GM19467 (cell line): Measurements from ENCODE around the gene CCDC6.

Experiments
- ATAC-seq: cut with Tn5 transposase; IDR thresholded peaks from one replicate; pipeline ENCODE4 v1.9.1; 2021; ENCODE audit warnings: mild to moderate bottlenecking, moderate library complexity; ENCODE audit not compliant: unreplicated experiment

The CCDC6 gene

GRCh38 chr10:59857049-59857448 is 49.3 kb downstream of the CCDC6 start:
- ATAC-seq, result no peak

DNA sequence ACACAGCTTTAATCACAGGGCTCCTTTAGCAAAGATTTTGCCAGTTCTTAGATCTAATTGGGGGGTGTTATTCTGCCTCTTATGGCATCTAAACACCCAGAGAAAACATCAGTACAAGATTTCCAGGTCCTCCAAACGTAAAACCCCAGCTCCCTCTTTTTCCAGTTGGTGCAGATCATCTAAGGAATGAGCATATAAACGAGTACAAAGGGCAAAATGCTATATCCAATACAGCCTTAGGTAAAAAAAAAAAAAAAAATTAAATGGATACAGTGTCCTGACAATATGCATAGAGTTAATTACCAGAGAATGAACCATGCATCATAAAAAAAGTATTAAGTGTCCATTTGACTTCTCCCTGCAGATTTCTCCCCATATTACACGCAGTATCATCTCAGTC is 50.3 kb downstream of the CCDC6 start:
- ATAC-seq, result no peak

DNA sequence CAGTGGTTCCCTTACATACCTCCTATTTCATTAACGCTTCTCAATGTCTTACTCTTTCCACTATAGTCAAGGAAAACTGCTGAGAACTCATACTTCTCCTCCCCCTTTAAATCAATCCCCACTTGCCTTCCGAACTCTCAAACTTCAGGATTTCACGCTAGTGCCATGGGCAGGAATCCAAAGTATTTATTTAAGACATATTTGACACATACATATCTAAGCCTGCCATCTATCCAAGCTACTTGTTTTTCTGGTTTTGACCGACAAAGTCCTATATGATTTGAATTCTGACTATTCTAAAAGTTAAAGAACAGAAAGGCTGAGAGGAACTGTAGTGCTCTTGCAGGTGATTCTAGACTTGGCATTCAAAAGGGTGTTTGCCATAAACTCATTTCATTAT is 51.8 kb downstream of the CCDC6 start:
- ATAC-seq, result no peak

DNA sequence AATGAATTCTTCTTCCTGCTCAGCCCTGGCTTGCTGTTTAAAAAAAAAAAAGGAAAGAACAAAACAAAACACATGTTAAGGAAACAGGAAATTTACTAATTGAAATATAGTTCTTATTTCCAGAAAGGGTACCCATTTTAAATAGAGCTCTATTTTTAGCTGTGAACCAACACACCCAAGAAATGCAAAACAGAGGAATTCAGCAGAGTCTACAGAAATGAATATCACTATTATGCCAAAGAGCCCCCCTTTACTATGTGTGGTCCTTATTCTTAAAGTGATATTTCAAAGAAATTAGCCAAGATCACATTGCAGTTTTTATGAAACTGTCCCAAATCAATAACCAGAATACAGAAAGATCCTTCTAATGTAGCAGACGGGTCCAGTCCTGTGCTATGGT is 53.7 kb downstream of the CCDC6 start:
- ATAC-seq, result no peak

DNA sequence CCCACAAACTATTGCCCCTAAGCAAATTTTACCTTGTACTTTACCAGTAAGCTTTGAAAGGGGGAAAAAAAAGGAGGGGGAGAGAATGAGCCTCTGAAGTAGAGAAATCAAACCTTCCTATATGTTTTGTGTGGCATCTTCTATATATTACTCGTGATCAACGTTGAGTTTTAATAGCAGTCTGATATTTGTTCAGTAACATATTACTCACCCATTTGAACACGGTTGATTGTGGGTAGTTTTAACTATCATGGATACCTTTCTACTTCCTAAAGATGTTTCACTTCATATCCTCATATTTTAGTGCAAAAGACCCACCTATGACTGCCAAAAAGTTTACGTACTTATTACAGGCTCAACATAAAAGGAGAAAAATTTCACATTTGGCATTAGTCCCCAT is 54.5 kb downstream of the CCDC6 start:
- ATAC-seq, result no peak

DNA sequence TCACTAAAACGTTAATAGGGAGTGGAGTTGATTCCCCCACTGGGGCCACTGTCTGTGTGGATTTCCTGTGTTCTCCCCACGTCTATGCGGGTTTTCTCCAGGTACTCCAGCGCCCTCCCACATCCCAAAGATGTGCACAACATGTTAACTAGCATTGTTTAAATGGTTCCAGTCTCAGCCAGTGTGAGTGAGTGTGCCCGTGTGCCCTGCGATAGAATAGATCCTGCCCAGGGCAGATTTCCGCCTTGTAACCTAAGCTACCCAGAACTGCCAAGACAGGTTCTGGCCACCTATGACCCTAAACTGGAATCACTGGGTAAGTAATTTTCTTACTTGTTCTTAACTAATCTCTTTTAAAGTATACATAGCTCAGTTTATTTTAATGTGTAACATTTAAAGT is 58.5 kb downstream of the CCDC6 start:
- ATAC-seq, result no peak

GRCh38 chr10:59847326-59847725 is 59.0 kb downstream of the CCDC6 start:
- no peak for ATAC-seq

- no peak for ATAC-seq
These were observed 61.9 kb downstream of the CCDC6 start for GRCh38 chr10:59844436-59844835.

DNA sequence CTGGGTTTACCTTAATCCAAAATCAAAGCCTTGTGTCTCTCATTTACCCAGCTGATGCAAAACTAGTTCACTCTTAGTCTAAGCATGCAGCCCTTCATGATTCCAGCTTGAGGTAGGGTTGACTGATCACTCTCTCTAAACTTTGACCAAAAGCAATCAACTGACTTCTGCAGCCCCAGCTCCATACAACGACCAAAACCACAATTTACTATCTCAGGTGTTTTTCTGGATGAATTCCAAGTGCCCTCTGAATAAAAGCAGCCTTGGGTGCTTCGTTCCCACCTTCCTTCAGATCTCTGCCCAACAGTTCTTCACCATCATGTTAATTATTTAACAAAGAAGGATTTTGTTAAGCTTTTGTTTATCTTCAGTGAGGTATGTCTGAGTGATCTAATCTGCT is 62.6 kb downstream of the CCDC6 start:
- no peak for ATAC-seq

DNA sequence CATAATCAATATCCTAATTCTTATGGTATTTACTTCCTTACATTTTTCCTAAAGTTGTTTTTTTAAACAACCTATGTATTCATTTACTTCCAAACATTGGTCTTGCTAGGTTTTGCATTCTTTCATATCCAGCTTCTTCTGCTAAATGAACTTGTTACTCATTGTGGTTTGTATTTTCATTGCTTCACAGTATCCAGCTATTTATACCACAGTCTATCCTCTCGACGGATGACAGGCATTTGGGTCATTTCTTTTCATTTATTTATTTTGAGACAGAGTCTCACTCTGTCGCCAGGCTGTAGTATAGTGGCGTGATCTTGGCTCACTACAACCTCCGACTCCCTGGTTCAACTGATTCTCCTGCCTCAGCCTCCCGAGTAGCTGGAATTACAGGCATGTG is 66.8 kb downstream of the CCDC6 start:
- no peak for ATAC-seq

DNA sequence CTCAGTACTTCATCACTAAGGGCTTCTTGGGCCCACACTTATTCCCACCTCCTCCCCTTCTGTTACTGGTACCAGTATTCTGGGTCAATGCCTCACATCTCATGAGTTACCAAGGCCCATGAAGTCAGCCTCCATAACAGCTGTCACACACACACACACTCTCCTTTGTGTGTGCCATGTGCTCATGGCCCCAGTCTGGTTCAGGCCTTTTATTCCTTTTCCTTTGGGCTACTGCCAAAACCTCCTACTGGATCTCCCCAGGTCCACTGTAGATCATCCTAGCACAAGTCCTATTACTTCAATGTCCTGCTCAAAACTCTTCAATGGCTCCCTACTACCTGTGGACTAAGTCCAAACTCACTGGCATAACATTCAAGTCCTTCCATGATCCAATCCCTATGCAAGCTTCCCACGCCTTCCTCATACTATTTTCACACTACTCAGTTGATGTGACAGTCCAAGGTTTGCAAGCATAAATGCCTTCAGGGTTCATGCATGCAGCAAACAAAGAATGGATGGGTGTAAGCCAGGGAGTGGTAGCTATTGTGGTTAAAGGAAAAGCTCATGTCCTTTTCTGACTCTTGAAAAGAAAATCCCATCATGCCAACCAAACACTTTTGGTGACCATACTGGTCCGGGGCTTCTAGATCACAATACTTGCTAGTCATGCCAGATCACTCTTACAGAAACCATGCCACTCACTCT is 68.1 kb downstream of the CCDC6 start:
- no peak for ATAC-seq

GRCh38 chr10:59833810-59834209 is 72.5 kb downstream of the CCDC6 start:
- ATAC-seq, result no peak

DNA sequence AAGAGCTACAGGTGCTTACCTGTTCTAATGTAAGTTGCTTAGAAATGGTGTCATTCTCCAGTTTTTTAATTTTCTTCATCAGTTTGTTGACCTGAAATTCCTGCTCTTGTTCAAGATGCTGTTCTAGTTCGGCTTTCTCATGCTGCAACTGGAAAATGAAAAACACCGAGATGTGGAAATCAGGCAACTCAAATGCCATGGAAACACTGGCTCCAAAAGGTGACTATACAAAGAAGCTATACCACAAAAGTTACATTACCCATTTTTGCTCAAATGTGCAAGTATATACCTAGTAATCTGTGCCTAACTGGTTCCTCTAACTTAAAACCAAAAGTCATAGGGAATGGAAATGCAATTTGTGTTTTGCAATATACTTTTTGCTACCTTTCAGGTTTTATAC is 73.8 kb downstream of the CCDC6 start:
- ATAC-seq, result no peak

DNA sequence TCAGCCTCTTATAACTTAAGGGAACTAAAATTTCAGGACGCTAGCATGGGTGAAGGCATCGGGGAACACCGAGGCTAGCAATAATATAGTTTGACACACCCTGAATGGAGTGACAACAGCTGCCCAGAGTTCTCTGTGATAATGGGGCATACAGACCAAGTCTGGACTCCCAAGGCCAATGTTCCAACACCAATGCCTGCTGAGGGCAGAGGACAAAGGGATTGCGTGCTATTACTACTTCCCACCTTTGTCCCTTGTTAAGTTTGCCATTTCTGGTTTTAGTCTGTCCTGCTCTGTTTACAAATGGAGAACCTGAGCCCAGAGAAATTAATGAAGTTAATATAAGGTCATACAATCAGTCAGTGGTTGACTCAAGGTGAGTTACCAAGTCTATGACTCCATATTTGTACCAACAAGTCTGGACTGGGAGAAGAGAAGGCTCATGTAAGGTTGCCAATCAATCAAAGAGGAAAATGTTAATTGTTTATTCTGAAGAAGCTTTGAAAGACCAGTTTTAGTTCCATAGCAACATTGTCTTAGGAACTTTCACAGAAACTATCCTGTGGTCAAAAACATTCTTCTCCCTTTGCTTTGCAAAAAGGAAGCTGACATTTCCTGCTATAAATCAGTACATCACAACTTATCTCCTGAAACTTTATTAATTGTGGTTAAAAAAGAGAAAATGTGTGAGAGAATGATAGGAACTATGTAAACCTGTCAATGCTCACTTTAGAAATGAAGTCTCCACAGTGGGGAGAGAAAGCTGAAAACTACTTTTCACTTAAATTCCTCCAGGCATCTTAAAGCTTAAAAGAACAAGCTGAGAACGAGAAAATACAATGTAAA is 74.5 kb downstream of the CCDC6 start:
- no peak for ATAC-seq

- no peak for ATAC-seq
These were observed 75.6 kb downstream of the CCDC6 start for GRCh38 chr10:59830601-59831259.

GRCh38 chr10:59829601-59830000 is 76.8 kb downstream of the CCDC6 start:
- peak; percentile 59 for ATAC-seq

DNA sequence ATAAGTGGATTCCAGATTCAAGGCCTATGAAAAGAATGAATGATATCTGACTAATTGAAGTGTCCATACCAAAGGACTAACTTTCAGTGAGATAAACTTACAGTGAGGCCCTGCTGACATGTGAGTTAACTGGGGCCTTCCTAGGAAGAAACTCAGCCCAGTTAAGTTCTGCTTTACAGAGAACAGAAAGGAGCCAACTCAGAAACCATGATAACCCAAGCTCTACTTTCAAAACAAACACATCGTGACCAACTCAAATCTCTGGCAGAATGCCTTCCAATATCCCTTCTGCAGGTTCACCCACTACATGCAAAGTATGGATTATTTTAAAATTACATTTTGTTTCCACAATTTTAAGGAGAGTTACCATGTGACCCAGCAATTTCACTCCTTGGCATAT is 77.3 kb downstream of the CCDC6 start:
- ATAC-seq, result no peak

DNA sequence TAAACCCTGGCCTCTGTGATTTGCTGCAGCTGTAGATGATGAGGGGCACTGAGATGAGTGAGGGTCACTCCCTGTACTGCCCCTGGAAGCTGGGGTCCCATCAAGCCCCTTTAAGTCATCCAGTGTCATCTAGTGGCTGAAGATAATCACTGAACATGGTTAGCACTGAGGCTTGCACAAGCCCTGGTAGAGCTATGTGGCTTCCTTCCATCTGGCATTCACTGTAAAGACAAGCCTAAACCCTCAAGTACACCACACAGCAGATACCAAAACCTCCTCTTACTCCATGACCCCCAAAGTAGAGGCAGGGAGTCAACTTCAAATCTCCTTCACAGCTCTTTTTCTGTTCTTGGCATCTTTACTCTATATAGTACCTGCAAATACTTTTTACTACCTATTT is 80.4 kb downstream of the CCDC6 start:
- no peak for ATAC-seq

DNA sequence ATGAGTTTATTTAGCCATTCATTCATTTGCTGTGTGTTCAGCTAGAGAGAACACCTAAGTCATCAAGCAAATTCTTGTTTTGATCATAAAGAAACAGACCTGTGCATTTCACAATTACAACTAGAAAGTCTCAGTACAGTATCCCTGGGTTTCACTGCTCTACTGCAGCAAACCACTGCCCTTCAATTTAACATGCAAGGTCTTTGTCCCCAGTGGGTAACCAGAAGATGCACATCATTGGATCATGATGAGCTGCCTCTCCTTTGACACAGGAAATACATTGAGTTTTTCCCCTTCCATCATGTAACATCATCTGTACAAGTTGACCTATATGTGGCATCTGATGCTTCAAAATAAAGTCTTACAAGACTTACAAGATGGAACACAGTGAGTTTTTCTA is 82.6 kb downstream of the CCDC6 start:
- no peak for ATAC-seq

DNA sequence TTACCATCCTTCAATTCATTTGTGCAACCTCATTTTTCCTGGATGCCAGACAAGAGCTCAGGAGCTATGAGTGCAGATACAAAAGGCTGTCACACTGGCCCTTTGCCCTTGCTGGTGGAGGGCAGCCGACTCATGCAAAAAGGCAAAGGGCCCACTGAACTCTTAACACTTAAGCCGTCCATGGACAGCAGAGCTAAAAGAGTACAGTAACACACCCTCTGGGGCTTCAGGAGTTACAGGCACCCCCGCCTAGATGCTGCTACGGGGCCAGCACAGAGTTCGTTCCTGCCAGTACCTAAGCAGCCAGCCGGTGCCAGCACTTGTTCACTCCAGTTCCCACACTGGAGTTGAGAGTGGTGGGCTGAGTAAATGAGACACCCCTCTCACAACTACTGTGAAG is 83.2 kb downstream of the CCDC6 start:
- no peak for ATAC-seq

- ATAC-seq, result no peak
These were observed 85.9 kb downstream of the CCDC6 start for GRCh38 chr10:59820471-59820870.

DNA sequence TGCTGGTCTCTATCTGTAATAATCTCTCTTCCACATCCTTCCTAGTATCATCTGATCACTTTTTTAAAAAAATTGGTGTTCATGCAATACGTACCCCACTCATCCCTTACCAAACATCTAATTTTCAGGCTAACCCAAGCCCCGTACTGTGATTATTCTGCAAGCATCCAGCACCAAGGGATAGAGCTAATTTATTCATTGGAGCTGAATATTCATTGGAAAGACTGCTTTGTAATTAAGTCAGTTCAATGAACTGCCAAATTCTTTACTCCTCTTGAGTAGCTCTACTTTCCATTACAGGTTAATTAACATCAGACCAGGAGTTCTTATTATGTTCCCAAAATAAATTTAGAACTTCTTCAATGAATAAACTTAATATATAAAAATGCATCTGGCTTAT is 86.7 kb downstream of the CCDC6 start:
- no peak for ATAC-seq
